Glomerular visceral epithelial cell (primary cell): ENCODE results near the gene CENPM.

ENCODE experiments used
- DNase-seq: peaks from one replicate; pipeline ENCODE4 v3.0.0-alpha.2; 2016; ENCODE audit errors: extremely low spot score

The CENPM gene

DNA sequence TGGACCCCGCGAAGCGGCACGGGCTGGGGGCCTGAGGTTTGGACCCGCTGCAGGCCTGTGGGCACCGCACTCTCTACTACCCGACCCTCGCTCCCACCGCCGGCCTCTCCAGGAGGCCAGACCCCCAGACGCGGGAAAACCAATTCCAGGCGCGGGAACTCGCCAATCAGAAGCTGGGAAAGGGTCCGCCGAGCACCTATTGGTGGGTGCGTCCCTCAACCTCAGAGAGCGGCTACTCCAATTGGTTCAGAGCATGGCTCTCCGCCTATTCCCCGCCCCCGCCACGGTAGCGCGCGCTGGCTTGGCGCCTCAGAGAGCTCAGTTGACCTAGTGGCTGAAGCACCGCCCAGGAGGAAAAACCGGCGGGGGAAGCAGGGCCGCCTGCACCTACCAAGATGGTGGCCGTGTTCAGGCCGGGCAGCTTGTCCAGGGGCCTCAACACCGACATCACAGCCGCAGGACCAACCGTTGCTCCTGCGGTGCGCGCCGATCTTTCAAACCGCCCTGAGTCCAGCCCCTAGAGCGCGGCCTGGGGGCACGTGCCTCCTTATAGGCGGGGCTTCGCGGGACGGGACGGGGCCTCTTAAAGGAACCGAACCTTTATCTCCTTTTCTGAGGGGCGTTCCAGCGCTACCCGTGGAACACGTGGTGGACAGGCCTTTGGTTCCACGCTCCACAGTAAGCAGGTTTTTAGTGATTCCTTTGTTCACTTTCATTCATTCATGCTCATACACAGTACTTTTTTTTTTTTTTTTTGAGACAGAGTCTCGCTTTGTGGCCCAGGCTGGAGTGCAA, at the start of gene CENPM:
Gene CENPM, minus strand, starts transcription at position 524 of the 795 bp plus-strand sequence. Its CDS starts 76 bp downstream, at position 448.
- DNase-seq: peak; percentile 91

GRCh38 chr22:41995211-41995610, 48.3 kb upstream of the CENPM start:
- no peak for DNase-seq

DNA sequence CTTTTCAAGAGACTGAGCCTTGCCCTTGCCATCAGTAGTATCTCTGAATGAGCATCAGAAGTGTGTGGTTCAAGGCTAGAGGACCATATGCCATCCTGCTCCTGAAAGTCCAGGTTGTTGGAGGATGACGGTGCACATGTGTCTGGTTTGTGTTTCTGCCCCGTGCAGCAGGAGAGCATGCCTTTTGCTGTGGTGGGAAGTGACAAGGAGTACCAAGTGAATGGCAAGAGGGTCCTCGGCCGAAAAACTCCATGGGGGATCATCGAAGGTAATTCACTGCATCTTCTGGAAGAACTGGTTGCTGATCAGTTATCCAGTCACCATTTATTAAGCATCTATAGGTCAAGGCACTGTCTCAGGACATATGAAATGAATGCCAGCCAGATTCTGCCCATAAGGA, 45.5 kb upstream of the CENPM start:
- no peak for DNase-seq

GRCh38 chr22:41991111-41991510, 44.2 kb upstream of the CENPM start:
- DNase-seq: no peak

DNA sequence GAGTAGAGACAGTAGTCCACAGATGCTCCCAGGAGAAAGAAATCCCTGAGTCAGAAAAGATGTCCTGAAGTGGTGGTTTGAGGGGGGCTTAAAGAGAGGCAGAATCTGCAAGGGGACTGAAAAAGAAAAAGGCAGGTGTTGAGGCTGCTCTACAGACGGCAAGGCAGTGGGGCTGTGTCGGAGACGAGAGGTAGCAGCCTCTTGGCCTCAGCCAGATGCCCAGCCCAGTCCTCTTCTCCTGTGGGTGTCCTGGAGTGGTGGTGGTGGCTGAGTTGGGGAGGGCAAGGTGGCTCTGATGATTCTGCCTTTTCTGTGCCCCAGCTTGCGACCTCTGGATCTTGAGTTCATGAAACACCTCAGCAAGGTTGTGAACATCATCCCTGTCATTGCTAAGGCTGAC, 42.3 kb upstream of the CENPM start:
- DNase-seq: no peak

- DNase-seq: no peak
These were observed 40.3 kb upstream of the CENPM start for GRCh38 chr22:41987276-41987675.

DNA sequence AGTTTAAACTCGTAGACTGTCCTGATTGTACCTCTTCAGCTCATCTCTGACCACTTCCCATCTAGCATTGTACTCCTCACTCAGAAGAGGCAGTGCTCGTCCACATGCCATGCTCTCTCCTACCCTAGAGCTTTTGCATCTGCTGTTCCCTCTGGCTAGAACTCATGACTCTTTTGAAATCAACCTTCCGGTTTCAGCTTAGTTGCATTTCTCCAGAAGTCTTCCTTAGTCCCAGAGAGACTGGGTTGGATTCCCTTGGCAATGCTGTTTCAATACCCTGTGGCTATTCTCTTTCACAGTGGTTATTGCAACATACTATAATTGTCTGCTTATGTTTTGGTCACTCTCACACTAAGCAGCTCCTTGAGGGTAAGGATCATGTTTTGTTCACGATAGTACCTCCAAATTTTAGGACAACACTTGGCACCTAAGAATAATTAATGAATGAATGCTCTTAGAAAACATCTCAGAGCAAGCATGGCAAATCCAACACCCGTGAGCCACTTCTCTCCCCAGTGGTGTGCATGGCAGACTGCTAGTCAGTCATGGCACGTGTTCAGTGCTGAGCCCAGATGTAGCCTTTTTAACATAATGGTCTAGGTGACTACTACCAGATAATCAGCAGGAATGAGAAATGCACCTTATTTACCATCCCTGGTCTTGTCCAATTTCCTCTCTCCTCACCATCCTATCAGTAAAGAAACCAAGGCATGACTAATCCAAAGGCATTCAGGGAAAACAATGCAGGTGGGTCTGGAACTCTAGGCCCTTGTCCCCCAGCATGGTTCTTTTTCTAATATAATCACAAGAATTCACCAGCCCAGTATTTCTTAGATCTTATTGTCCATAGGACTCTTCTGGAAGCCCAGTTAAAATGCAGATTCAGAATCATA, 36.8 kb upstream of the CENPM start:
- DNase-seq: no peak

DNA sequence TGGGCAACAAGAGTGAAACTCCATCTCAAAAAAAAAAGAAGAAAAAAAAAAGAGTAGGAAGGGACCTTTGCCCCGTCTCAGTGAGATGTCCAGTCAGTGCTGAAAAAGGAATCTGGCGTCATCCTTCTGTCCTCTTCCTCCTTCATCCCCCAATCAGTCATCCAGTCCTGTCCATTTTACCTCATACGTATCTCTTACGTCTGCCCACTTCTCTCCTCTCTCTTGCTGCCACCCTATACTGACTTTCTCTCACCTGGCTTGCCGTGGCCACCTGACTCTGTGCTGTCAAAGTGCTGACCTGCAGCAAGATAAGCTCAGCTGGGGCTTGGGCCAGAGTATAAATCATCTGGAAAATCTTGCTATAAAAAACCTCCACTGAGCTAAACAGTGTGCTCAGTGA, 35.9 kb upstream of the CENPM start:
- DNase-seq: no peak

DNA sequence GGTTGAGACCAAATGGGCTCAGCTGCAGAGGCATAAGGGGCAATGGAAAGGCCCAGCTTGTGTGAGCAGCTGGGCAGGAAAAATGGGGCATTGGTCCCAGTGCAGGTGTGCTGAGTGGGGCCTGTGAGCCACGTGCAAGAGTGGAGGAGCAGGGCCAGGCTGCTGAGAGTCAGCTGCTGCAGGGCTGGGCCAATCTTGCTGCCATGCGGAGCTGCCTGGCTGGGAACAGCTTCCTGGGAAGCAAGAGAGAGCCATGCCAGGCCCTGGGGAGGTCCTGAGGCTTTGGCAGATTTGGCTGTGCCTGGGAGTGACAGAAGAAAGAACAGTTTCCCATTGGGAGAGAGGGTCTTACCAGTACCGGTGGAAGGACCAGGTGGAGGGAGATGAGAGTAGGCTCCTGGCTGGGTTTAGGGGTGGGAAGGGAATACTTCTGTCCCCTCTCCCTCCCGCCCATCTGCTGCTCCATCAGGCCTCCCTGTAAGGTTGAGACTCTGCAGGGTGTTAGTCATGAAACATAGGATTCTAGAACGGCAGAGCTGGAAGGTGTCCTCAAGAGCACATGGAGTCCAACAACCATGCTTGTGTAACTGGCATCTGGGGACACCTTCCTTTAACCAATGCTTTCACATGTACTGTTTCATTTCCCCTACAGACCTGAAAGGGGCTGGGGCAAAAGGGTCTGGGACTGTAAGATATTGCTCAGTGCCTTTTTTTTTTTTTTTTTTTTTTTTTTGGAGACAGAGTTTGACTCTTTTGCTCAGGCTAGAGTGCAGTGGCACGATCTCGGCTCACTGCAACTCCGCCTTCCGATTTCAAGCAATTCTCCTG, 32.7 kb upstream of the CENPM start:
- DNase-seq: no peak

GRCh38 chr22:41978732-41979131, 31.8 kb upstream of the CENPM start:
- DNase-seq: no peak

DNA sequence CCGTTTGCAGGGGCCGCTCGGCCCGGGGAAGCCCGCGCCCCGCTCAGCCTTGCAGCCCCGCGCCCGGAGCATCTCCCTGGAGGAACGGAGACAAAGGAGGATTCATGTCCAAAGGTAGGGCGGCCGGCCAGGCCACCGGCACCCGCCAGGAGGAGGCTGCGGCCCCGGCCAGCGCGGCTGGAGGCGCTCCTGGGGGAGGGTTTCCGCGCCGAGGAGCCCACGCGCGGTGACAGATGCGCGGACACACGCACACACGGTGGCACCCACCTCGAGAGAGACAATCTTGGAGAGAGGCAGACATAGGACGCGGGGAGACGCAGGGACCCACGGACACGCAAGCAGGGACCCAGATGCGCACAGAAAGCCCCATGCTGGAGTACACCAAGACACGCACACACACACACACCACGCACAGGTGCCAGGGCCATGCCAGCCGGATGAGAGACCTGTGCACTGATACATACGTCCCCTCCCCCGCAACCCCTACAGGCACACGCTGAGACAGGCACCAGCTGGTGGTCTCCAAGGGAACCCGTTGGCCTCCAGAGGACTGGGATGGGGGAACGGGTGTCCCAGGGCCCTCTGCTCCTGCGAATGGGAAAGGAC, 30.1 kb upstream of the CENPM start:
- DNase-seq: no peak

DNA sequence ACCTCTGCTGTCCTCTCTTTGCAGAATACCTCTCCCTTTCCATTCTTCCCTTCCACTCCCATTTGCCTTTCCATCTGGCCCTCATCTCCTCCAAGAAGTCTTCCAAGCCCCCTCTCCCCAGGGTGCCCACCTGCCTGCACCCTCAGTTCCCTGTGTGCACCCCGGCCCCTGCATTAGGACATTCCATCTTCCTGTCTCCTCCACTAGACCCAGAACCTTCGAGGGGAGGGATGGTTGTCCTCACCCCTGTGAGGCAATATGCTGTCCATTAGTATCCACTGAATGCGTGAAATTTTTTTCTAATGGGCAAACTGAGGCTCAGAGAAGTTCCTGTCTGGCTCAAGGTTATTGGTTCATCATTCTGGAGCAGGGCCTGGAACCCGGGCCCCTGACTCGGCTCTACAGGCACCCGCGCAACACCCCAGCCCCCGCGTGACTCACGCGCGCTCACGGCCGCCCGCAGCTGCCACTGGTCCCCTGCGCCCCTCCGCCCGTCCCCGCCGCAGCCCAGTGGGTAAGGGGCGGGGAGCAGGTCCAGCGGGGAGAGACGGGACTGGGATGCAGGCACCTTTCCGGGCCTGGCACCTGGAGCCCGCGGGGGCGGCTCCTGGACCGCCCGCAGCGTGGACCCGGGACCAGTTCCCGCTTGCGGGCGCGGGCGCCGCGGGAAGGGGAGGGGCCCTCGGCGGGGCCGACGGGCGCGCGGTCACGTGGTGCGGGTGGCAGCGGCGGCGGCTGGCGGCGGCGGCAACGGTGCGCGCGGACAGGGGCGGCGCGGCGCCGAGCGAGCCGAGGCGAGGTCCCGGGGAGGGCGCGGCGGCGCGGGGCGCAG, 29.3 kb upstream of the CENPM start:
- DNase-seq: no peak

GRCh38 chr22:41975299-41976069, 28.5 kb upstream of the CENPM start:
- DNase-seq: no peak

- DNase-seq: no peak
These were observed 27.8 kb upstream of the CENPM start for GRCh38 chr22:41974691-41975290.

- DNase-seq: no peak
These were observed 24.5 kb upstream of the CENPM start for GRCh38 chr22:41971431-41971830.

DNA sequence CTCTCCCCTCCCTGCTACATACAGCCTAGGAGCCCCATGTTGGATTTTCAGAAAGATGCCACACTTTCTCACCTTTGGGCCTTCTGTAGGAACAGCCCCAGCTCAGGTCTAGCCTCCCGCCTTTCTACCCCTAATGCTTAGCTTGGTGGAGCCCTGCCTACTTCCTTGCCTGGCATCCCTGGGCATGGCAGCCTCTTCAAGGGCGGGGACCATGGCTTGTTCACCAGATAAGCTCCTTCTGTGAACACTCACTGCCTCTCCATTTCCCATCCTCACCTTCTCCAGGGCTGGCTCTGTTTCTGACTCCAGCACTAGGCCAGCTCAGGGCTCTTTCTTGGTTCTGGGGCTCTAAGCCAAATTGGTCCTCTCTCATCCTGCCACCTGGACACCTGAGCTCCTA, 23.6 kb upstream of the CENPM start:
- no peak for DNase-seq

- DNase-seq: no peak
These were observed 22.2 kb upstream of the CENPM start, which contains the start of gene SEPTIN3 for GRCh38 chr22:41969110-41969646. TSS of gene SEPTIN3 (plus strand) at chr22:41969443. CDS start at chr22:41971493, 2,050 bp downstream.

- no peak for DNase-seq
These were observed 21.6 kb upstream of the CENPM start for GRCh38 chr22:41968601-41969000.

GRCh38 chr22:41966607-41967240, 19.8 kb upstream of the CENPM start:
- DNase-seq: peak; percentile 71
